Mammary epithelial cell (primary cell): ENCODE measurements around the gene ZNF629.

Experiments
- CTCF ChIP-seq, 2 donors: IDR thresholded peaks in 1 of 2; conservative IDR thresholded peaks in 1 of 2; 2 replicates each; pipeline ENCODE4 v1.5.1; 2011 to 2012; ENCODE audit warnings: inconsistent platforms in 2 of 2, low read length in 2 of 2, mild to moderate bottlenecking in 2 of 2, control low read depth in 1 of 2, low read depth in 1 of 2; ENCODE audit not compliant: insufficient read depth in 1 of 2; ENCODE audit errors: extremely low read depth in 1 of 2
- EZH2 ChIP-seq: IDR thresholded peaks from 2 replicates; pipeline ENCODE4 v1.6.1; 2012; ENCODE audit warnings: low read length, inconsistent platforms, borderline replicate concordance

GRCh38 chr16:30784215-30784614 is 2.8 kb downstream of the ZNF629 start:
- no peak for TF ChIP-seq CTCF (conservative IDR thresholded peaks at IDR 0.05 in 1 of 2, IDR thresholded peaks at IDR 0.05 in 1 of 2; ENCODE audit: extremely low read depth in 1 of 2, insufficient read depth in 1 of 2, low read depth in 1 of 2, low read length in 2 of 2)
- TF ChIP-seq EZH2: no peak
